Measurements from ENCODE around the gene NACA2. TPM values are rescaled to one million over a fixed set of nuclear protein-coding genes. Genes with fewer than 3 reads are reported as not detected.

The NACA2 gene
- total and polyA plus RNA-seq, 2 of the 13 experiments (the other 11 are each of a cell fraction or from before 2014, with no cell fraction given), result 0.21 TPM; not detected in 1

DNA sequence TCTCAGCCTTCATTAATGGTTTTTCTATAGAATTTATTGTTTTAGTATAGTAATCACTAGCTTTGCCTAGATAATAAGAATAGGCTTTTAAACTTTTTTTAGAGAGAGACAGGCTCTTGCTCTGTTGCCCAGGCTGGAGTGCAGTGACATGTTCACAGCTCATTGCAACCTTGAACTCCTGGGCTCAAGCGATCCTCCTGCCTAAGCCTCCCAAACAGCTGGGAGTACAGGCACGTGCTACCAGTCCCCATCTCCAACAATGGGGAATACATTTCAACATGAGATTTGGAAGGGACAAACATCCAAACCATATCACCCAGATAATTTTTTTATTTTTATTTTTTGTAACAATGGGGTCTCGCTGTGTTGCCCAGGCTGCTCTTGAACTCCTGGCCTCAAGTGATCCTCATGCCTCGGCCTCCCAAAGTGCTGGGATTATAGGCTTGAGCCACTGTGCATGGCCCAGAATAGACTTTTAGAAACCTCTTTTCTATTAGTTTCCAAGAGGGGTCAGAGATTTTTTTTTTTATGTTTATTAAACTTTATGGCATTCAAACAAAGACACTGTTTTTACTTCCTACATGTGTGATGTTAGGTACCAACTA lies 7.3 kb downstream of the NACA2 start (continued):
- TF ChIP-seq, protein P1, sequence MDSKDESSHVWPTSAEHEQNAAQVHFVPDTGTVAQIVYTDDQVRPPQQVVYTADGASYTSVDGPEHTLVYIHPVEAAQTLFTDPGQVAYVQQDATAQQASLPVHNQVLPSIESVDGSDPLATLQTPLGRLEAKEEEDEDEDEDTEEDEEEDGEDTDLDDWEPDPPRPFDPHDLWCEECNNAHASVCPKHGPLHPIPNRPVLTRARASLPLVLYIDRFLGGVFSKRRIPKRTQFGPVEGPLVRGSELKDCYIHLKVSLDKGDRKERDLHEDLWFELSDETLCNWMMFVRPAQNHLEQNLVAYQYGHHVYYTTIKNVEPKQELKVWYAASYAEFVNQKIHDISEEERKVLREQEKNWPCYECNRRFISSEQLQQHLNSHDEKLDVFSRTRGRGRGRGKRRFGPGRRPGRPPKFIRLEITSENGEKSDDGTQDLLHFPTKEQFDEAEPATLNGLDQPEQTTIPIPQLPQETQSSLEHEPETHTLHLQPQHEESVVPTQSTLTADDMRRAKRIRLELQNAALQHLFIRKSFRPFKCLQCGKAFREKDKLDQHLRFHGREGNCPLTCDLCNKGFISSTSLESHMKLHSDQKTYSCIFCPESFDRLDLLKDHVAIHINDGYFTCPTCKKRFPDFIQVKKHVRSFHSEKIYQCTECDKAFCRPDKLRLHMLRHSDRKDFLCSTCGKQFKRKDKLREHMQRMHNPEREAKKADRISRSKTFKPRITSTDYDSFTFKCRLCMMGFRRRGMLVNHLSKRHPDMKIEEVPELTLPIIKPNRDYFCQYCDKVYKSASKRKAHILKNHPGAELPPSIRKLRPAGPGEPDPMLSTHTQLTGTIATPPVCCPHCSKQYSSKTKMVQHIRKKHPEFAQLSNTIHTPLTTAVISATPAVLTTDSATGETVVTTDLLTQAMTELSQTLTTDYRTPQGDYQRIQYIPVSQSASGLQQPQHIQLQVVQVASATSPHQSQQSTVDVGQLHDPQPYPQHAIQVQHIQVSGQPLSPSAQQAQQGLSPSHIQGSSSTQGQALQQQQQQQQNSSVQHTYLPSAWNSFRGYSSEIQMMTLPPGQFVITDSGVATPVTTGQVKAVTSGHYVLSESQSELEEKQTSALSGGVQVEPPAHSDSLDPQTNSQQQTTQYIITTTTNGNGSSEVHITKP (CRISPR knock-in tag; IDR thresholded peaks at IDR 0.05; ENCODE audit: low read depth), result no peak
- no peak; the same call in 1 of the 2 replicates for TF ChIP-seq KAT7 (CRISPR knock-in tag; IDR thresholded peaks at IDR 0.05; ENCODE audit: borderline replicate concordance)
- no peak for TF ChIP-seq GABPB1 (CRISPR knock-in tag; IDR thresholded peaks at IDR 0.05)
- peak; percentile 38; the same call in 1 of the 2 replicates for TF ChIP-seq HDAC1 (CRISPR knock-in tag; IDR thresholded peaks at IDR 0.05)
- TF ChIP-seq ZBTB3 (CRISPR knock-in tag; IDR thresholded peaks at IDR 0.05; ENCODE audit: borderline replicate concordance, low read depth), result no peak
- no peak for TF ChIP-seq NFE2L2 (IDR thresholded peaks at IDR 0.05; ENCODE audit: low read length)
- TF ChIP-seq ZFP62 (CRISPR knock-in tag; IDR thresholded peaks at IDR 0.05), result no peak
- TF ChIP-seq, protein P2, sequence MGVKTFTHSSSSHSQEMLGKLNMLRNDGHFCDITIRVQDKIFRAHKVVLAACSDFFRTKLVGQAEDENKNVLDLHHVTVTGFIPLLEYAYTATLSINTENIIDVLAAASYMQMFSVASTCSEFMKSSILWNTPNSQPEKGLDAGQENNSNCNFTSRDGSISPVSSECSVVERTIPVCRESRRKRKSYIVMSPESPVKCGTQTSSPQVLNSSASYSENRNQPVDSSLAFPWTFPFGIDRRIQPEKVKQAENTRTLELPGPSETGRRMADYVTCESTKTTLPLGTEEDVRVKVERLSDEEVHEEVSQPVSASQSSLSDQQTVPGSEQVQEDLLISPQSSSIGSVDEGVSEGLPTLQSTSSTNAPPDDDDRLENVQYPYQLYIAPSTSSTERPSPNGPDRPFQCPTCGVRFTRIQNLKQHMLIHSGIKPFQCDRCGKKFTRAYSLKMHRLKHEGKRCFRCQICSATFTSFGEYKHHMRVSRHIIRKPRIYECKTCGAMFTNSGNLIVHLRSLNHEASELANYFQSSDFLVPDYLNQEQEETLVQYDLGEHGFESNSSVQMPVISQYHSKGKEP (CRISPR knock-in tag; IDR thresholded peaks at IDR 0.05), result no peak
- TF ChIP-seq ATF1 (CRISPR knock-in tag; IDR thresholded peaks at IDR 0.05), result 0 out of 2 replicates have a peak, but pooled peaks have one; percentile 13
- no peak for TF ChIP-seq ATF7 (IDR thresholded peaks at IDR 0.05)
- TF ChIP-seq ATF7 (CRISPR knock-in tag; IDR thresholded peaks at IDR 0.05), result no peak
- no peak for TF ChIP-seq ZNF296 (CRISPR knock-in tag; conservative IDR thresholded peaks at IDR 0.05)
- no peak for TF ChIP-seq MBNL3 (CRISPR knock-in tag; conservative IDR thresholded peaks at IDR 0.05)
- TF ChIP-seq DNMT3B (CRISPR knock-in tag; conservative IDR thresholded peaks at IDR 0.05), result no peak
- TF ChIP-seq FOSL1 (CRISPR knock-in tag; IDR thresholded peaks at IDR 0.05; ENCODE audit: borderline replicate concordance), result no peak
- peak; percentile 75 for TF ChIP-seq ZMYM4 (CRISPR knock-in tag; IDR thresholded peaks at IDR 0.05)
- TF ChIP-seq CHD4 (IDR thresholded peaks at IDR 0.05; ENCODE audit: borderline replicate concordance, low read length), result 0 out of 2 replicates have a peak, but pooled peaks have one; percentile 24
- TF ChIP-seq FOXK2 (IDR thresholded peaks at IDR 0.05), result no peak
- TF ChIP-seq, protein P3, sequence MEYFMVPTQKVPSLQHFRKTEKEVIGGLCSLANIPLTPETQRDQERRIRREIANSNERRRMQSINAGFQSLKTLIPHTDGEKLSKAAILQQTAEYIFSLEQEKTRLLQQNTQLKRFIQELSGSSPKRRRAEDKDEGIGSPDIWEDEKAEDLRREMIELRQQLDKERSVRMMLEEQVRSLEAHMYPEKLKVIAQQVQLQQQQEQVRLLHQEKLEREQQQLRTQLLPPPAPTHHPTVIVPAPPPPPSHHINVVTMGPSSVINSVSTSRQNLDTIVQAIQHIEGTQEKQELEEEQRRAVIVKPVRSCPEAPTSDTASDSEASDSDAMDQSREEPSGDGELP (IDR thresholded peaks at IDR 0.05; ENCODE audit: borderline replicate concordance, low read depth), result peak; percentile 79; the same call in 1 of the 2 replicates
- TF ChIP-seq SAP130 (CRISPR knock-in tag; IDR thresholded peaks at IDR 0.05; ENCODE audit: low read depth), result 0 out of 2 replicates have a peak, but pooled peaks have one; percentile 21

All from HepG2 (cell line).